Activated CD8-positive, alpha-beta T cell treated with anti-CD3 and anti-CD28 coated beads for 36 hours (primary cell): ENCODE data around the gene NOX1. TPM values are rescaled to one million over a fixed set of nuclear protein-coding genes. Genes with fewer than 3 reads are reported as not detected.

Experiments
- ATAC-seq: fragments of 200-7000 bp; cut with Tn5 transposase; one replicate; pipeline ENCODE4 v1.10.0; 2021; ENCODE audit warnings: mild to moderate bottlenecking, moderate library complexity
- CTCF ChIA-PET: fragments of 350-600 bp; sonication (Branson Sonifier 250); formaldehyde crosslinking; loops from one replicate; lab custom pipeline; 2021; ENCODE audit warnings: antibody characterized with exemption; lab: Charles Lee
- POLR2A ChIA-PET: fragments of 350-600 bp; sonication (Branson Sonifier 250); formaldehyde crosslinking; loops from one replicate; lab custom pipeline; 2021; ENCODE audit warnings: antibody characterized with exemption; lab: Charles Lee
- DNase-seq: peaks from one replicate; pipeline ENCODE4 v3.0.0-alpha.2; 2020
- H3K27ac Mint-ChIP-seq: one replicate; pipeline ENCODE4 v1.8.0; 2021; ENCODE audit warnings: mild to moderate bottlenecking, mixed read lengths
- H3K27me3 Mint-ChIP-seq: one replicate; pipeline ENCODE4 v1.8.0; 2021; ENCODE audit warnings: mixed read lengths
- H3K36me3 Mint-ChIP-seq: one replicate; pipeline ENCODE4 v1.8.0; 2021; ENCODE audit warnings: low read depth, mixed read lengths
- H3K4me1 Mint-ChIP-seq: one replicate; pipeline ENCODE4 v1.8.0; 2021; ENCODE audit warnings: low read depth, mixed read lengths
- H3K4me3 Mint-ChIP-seq: one replicate; pipeline ENCODE4 v1.8.0; 2021; ENCODE audit warnings: mild to moderate bottlenecking, moderate library complexity, mixed read lengths
- H3K9me3 Mint-ChIP-seq: one replicate; pipeline ENCODE4 v1.8.0; 2021; ENCODE audit warnings: mixed read lengths
- CTCF ChIP-seq: fragments of 200-600 bp; IDR thresholded peaks from one replicate; pipeline ENCODE4 v1.8.0; 2022; ENCODE audit warnings: antibody characterized with exemption, mild to moderate bottlenecking
- intact Hi-C: fragments of 100-400 bp; cut with micrococcal nuclease; formaldehyde crosslinking; loops from one replicate; pipeline ENCODE4 v1.10.0; 2022
- total RNA-seq, 2 experiments: library from RNA; stranded (reverse); gene quantifications; one replicate each; pipeline ENCODE4 v1.2.3, GENCODE V29; 2021

NOX1 gene
- total RNA-seq: not detected

DNA sequence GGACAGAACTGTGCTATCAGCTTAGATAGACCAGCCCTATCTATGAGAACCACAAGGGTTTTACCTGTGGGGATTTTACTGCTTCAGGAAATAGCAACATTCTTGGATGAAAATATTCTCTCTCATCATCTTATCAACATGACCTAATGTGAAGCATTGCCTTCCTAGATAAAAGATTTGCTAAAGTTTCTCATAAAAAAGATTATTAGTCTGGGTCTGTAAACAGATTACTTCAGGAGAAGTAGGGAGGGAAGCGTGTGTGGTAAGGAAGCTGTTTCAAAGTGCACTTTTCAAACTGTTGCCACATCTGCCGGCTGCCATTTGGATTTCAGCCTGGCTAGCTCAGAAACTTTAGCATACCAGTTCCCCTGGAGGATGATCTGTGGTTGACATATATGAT lies at the start of gene NOX1:
Gene NOX1 (minus strand): TSS at position 35 of the 400 bp plus-strand sequence. CDS start 220 bp downstream, outside the sequence.
- POLR2A ChIA-PET: no interaction called here

DNA sequence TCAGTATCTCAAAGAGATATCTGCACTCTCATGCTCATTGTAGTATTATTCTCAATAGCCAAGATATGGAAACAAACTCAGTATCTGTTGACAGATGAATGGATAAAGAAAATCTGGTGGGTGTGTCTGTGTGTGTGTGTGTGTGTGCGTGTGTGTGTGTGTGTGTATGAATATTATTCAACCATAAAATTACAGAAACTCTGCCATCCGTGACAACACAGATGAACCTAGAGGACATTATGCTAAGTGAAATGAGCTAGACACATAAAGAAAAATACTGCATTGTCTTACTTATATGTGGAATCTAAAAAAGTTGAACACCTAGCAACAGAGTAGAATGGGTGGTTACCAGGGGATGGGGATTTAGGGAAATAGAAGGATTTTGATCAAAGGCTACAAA lies 41.4 kb upstream of the NOX1 start:
- TF ChIP-seq CTCF: no peak
- Mint-ChIP-seq H3K9me3 (no peaks in the 10 kb centered on the region), H3K4me3 (no peak overlapping the region), H3K27me3 (no peaks in the 10 kb centered on the region), H3K4me1 (no peaks in the 10 kb centered on the region), H3K36me3 (peaks cover 1% of the 10 kb centered on the region), H3K27ac (no peak overlapping the region)
- intact Hi-C loops: no loop called here
- POLR2A ChIA-PET: no interaction called here
- DNase-seq (no peak), ATAC-seq (no peak)
- CTCF ChIA-PET: no interaction called here

More for the DNA sequence above, at the start of gene NOX1:
- DNase-seq: no peak
- intact Hi-C loops: no loop called here
- no peak within 1 kb of the TSS for H3K4me3 Mint-ChIP-seq
- no peaks in the 10 kb centered on the region for H3K36me3 Mint-ChIP-seq
- no peak for ATAC-seq
- H3K27me3 Mint-ChIP-seq: peaks cover 2% of the 10 kb centered on the region
- CTCF ChIA-PET: no interaction called here
- no peaks in the 10 kb centered on the region for H3K4me1 Mint-ChIP-seq
- no peak within 1 kb of the TSS for H3K27ac Mint-ChIP-seq
- no peaks in the 10 kb centered on the region for H3K9me3 Mint-ChIP-seq
- TF ChIP-seq CTCF: no peak

DNA sequence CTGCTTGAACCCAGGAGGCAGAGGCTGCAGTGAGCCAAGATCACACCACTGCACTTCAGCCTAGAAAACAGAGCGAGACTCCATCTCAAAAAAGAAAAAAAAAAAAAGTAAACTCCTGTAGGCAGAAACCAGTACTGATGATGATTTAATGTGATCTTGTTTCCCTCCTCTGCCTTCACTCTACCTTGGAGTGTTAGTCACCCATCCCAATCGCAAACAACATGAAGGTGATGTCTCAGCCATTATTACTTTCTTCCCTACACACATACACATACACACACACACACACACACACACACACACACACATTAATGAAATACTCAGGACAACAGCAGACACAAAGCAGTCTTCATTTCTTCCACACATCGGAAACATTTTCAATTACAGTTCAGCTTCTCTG lies 39.0 kb upstream of the NOX1 start:
- H3K9me3 Mint-ChIP-seq: no peaks in the 10 kb centered on the region
- DNase-seq (no peak), ATAC-seq (no peak)
- CTCF ChIA-PET: no interaction called here
- no peak overlapping the region for H3K27ac Mint-ChIP-seq
- POLR2A ChIA-PET: no interaction called here
- no peaks in the 10 kb centered on the region for H3K4me1 Mint-ChIP-seq
- no peaks in the 10 kb centered on the region for H3K27me3 Mint-ChIP-seq
- peaks cover 1% of the 10 kb centered on the region for H3K36me3 Mint-ChIP-seq
- no peak for TF ChIP-seq CTCF
- intact Hi-C loops: no loop called here
- no peak overlapping the region for H3K4me3 Mint-ChIP-seq

GRCh38 chrX:100911731-100912130 lies 37.6 kb upstream of the NOX1 start:
- H3K9me3 Mint-ChIP-seq: no peaks in the 10 kb centered on the region
- no peak overlapping the region for H3K4me3 Mint-ChIP-seq
- ATAC-seq: no peak
- no peak overlapping the region for H3K27ac Mint-ChIP-seq
- no peak for TF ChIP-seq CTCF
- DNase-seq: no peak
- no peaks in the 10 kb centered on the region for H3K4me1 Mint-ChIP-seq
- H3K27me3 Mint-ChIP-seq: no peaks in the 10 kb centered on the region
- ChIA-PET CTCF (no interaction called here), POLR2A (no interaction called here)
- H3K36me3 Mint-ChIP-seq: peaks cover 1% of the 10 kb centered on the region
- intact Hi-C loops: no loop called here

- ChIA-PET CTCF (no interaction called here), POLR2A (no interaction called here)
- no peaks in the 10 kb centered on the region for H3K27me3 Mint-ChIP-seq
- H3K36me3 Mint-ChIP-seq: no peaks in the 10 kb centered on the region
- ATAC-seq (no peak), DNase-seq (no peak)
- no peaks in the 10 kb centered on the region for H3K4me1 Mint-ChIP-seq
- intact Hi-C loops: no loop called here
- H3K27ac Mint-ChIP-seq: no peak overlapping the region
- no peak for TF ChIP-seq CTCF
- H3K9me3 Mint-ChIP-seq: no peaks in the 10 kb centered on the region
- no peak overlapping the region for H3K4me3 Mint-ChIP-seq
Measured at GRCh38 chrX:100905620-100906019, 31.5 kb upstream of the NOX1 start.
